Mesenteric fat pad (tissue), 1 donor: ENCODE data around the gene MT1H. TPM values are rescaled to one million over a fixed set of nuclear protein-coding genes. Genes with fewer than 3 reads are reported as not detected.
A peak's percentile ranks its signal among the peaks of the same experiment; 100 is the strongest.

Source experiments
- DNase-seq: peaks from one replicate; pipeline ENCODE4 v3.0.0-alpha.2; 2020; ENCODE audit warnings: low spot score
- total RNA-seq: library from RNA; stranded (reverse); fragmentation: NEBNext Ultra II Directional; extraction: Animal tissue kit (Norgen Biotek cat#: 25700); gene quantifications from one replicate; pipeline ENCODE4 v1.2.1, GENCODE V29; 2021
- donor health status: DM: yes; HTN: yes; CAD: no.

MT1H gene
- total RNA-seq, 1 donor from 2014 or later: 0.58 TPM

DNA sequence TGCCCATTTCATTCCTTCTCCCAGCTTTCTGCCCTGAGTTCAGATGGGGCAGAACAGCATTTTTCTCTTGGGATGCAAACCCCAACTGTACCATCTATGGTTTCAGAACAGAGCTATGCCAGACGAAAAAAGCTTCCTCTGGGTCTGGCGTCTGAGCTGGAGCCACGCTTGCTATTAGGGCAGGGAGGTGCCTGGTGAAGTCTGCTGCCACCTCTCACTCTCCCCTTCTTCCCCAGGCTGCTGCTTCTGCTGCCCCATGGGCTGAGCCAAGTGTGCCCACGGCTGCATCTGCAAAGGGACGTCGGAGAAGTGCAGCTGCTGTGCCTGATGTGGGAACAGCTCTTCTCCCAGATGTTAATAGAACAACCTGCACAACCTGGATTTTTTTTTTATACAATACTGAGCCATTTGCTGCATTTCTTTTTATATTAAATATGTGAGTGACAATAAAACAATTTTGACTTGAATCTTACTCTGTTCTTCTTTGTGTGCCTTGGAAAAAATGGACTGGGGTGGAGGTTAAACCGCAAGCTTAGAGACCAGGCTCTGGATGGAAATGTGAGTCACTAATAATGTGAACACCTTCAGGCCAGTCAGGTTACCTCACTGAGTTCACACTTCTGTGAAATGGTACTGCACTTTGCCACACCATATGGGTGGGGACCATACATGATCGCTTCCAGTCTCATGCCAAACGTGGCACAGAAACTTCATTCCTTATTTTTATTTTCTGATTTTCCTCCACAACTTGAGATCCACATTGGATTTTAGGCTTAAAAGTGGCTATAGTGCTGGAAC lies 32.8 kb upstream of the MT1H start:
- DNase-seq: no peak

DNA sequence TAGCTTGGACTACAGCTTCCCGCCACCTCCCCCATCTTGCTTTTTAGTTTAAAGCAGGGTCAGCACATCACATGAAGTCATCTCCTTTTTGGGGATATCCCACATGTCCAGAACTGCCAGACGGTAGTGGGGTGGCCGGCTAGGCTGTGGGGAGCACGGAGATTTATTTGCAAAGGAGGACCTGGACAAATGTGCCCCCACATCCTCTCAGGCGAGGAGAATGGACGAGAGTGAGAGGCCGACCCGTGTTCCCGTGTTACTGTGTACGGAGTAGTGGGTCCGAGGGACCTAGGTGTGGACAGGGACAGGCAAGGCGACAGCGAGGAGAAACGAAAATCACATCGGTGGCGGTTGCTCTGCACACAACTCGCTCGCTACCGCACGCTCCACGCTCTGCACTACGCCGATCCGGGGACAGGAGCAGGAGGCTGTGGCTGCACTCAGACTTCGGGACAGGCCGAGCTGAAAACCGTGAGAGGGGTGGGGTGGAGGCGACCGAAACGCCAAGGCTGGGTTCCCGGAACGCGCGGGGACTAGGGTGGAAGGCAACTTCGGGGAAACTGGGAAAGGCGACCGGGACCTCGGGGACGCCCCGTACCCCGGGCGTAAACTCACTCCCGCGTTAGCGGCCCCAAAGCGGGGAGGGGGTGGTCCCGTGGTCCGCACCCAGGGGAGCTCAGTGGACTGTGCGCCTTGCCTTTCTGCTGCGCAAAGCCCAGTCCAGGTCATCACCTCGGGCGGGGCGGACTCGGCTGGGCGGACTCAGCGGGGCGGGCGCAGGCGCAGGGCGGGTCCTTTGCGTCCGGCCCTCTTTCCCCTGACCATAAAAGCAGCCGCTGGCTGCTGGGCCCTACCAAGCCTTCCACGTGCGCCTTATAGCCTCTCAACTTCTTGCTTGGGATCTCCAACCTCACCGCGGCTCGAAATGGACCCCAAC lies 31.5 kb upstream of the MT1H start, which contains the start of gene MT1A:
TSS of gene MT1A (plus strand) at position 853 of the 937 bp plus-strand sequence. CDS start at position 926, 73 bp downstream.
- DNase-seq: peak; percentile 95

DNA sequence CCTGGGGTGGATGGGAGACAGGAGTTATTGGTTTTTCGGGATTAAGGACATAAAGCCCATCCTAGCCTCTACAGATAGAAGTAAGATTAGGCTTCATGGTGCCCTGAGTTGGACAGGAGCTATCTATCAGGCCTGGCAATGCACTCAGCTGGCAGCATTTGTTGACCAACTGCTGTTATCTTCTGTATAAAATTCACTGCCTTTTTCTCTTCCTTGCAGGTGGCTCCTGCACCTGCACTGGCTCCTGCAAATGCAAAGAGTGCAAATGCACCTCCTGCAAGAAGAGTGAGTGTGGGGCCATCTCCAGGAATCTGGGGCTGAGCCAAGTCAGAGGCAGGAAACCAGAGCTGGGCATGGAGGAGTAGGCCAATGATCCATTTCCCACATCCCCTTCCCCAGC lies 30.6 kb upstream of the MT1H start:
- DNase-seq: no peak

DNA sequence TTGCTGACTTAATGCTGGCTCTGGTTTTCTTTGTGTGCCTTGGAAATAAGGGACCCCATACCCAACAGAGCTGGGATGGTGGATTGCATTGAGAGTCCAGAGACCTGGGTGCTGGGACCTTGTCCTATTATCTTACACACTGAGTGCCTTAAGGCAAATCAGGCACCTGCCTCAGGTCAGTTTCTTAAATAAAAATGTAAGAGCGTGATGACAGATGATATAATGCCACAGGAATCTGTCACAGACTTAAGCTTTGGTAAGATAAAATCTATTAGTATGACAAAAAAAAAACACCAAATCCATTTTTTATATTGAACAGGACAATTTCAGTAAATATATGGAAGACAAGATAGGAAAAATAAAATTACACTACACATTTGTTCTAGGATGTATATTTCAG lies 29.5 kb upstream of the MT1H start:
- DNase-seq: no peak

DNA sequence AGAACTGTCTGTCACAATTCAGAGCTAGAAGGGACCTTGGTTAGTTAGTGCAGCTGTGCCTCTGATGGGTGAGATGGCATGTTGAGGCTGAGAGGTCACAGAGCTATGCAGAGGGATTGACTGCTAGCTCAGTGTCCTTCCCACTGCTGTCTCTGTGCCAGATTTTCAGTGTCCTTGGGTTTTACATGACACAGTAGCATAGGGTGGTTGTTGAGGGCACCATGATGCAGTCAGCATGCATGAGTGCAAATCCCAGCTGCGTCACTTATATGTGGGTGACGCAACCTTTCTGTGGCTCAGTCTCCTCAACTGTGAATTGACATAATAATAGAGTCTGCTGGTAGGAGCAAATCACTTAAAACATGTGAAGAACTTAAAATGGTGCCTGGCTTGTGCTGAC lies 28.4 kb upstream of the MT1H start:
- DNase-seq: no peak

DNA sequence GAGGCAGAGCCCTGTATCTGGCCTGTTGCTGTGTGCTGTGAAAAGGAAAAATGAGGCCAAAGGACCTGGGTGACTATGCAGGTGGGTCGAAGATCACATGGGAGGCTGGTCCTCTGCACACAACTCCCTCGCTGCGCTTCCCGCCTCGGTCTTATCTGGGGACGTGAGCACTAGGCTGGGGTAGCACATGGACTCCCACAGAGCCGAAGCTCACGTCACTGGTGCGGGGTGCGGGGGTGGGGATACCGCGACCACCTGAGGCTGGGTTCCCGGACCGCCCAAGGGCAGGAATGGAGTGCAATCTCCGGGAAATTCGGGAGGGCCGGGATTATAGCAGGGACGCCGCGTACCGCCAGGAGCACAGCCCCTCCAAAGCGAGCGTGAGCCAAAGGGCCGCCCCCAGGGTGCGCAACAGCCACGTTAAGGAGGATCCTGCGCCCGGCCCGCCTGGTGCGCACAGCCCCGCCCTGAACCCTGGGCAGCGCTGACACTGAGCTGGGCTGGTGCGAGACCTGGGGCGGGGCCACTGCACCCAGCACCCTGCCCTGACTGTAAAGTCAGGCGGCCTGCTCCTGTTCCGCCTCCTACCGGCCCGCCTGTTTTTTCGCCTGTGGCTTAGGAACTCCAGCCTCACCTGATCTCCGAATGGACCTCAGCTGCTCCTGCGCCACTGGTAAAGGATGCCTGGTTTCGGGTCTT lies 26.4 kb upstream of the MT1H start:
- peak; percentile 92 for DNase-seq

DNA sequence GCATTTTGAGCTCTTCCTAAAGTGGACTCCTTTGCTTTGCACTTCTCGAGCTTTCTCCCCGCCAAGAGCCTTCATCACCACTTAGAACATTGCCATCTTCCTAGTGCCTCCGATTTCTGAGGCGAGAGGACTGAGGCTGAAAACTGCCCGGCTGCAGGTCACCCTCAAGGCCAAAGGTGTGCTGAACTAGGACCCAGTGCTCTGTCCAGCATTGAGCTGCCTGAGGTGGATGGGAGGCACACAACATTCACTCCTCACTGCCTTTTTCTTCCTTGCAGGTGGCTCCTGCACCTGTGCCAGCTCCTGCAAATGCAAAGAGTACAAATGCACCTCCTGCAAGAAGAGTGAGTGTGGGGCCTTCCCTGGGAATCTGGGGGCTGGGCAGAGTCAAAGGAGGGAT lies 25.8 kb upstream of the MT1H start:
- DNase-seq: no peak

DNA sequence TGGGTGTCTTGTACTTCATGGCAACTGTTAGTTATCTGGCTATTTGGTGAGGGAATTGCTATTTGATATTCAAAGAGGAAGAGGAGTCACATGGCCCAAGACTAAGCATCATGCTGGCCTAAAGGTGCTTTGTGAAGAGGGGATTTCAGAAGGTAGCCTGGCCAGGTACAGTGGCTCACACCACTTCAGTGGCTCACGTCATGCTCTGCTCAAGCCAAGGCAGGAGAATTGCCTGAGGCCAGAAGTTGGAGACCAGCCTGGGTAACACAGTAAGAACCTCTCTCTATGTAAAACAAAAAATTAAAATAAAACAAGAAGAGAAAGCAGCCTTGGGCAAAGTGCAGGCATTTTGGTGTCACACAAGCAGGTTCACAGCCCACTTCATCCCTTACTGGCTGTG lies 24.3 kb upstream of the MT1H start:
- DNase-seq: no peak

DNA sequence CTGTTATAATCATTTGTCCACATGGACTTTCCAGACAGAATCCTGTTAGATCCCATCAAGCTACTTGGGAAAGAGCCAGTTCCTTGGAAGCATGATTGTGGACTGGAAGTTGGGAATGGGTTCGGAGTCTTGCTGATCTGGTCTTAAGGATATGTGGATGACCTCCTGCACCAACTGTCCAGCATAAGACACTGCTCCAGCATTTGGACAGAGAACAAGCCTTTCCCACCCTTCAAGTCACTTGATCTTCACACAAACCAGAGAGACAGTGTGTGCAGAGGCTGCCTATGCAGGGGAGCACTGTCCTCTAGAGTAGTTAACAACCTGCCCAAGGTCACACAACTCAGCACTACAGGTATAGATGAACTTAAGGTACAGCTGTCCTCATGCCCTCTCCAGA lies 23.8 kb upstream of the MT1H start:
- no peak for DNase-seq

DNA sequence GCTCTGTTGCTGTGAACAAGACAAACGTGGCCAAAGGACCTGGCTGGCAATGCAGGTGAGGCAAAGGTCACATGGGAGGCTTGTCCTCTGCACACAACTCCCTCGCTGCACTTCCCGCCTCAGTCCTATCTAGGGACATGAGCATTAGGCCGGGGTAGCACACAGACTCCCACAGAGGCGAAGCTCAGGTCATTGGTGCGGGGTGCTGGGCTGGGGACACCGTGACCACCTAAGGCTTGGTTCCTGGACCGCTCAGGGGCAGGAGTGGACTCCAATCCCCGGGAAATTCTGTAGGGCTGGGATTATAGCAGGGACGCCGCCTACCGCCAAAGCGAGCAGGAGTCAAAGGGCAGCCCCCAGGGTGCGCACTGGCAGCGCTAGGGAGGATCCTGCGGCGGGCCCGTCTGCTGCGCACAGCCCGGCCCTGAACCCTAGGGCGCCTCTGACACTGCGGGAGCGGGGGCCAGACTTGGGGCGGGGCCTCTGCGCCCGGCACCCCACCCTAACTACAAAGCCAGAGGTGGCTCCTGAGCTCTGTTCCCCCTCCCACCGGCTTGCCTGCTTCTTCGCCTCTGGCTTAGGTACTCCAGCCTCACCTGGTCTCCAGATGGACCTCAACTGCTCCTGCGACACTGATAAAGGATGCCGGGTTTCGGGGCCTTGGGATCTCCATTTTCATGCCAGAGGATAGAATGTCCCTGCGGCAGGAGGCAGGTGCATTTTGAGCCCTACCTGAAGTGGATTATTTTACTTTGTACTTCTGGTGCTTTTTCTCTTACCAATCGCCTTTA lies 21.8 kb upstream of the MT1H start:
- no peak for DNase-seq

DNA sequence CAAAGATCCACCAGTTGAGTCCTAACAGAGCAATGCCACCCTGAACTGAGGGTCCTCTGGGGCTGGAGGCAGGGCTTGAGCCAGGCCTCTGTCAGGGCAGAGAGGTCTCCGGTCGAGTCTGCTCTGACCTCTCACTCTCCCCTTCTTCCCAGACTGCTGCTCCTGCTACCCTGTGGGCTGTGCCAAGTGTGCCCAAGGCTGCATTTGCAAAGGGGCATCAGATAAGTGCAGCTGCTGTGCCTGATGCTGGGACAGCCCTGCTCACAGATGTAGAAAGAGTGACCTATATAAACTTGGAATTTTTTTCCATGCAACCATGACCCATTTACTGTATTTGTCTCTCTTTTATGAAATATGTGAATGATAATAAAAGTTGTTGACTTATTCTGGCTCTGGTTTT lies 20.3 kb upstream of the MT1H start:
- no peak for DNase-seq

DNA sequence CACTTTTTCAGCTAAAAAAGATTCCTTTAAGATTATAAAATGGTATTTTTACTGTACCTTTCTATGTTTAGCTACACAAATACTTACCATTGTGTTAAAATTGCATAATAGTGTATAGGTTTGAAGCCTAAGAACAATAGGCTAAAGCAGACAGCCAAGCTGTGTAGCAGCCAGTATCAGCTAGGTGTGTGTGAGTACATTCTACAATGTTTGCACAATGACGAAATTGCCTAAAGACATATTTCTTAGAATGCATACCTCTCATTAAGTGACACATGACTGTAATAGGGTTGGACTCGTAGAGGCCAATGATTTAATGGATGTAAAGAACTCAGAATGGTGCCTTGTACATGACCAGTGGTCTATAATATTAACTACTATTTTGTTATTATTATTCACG lies 19.8 kb upstream of the MT1H start:
- no peak for DNase-seq

DNA sequence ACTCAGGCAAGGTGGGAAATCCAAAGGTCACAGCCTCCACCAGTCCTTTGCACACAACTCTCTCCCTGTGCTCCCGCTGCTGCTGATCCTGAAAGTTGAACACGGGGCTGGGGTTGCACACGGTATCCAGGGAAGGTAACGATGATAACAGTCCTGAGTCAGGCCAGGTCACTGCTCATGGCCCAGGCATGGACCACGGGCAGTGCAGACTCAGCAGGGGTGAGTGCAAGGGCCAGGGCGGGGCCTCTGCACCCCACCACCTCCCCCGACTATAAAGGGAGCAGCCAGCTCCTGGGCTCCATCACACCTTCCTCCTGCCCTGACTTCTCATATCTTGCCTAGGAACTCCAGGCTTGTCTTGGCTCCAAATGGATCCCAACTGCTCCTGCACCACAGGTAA lies 18.0 kb upstream of the MT1H start, which contains the start of gene MT1B:
TSS of gene MT1B (plus strand) at position 301 of the 400 bp plus-strand sequence. CDS start at position 369, 68 bp downstream.
- no peak for DNase-seq

DNA sequence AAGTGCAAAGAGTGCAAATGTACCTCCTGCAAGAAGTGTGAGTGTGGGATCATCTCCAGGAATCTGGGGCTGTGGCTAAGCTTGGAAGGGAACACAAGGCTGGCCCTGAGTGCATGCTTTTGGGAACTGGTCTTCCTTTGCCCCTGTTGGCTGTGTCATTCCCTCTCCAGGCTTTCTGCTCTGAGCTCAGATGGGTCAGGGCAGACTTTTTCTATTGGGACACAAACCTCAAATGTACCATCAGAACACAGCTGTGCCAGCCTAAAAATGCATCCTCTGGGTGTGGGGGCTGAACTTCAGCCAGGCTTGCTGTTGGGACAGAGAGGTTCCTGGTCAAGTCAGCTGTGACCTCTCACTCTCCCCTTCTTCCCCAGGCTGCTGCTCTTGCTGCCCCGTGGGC lies 17.0 kb upstream of the MT1H start:
- DNase-seq: no peak

DNA sequence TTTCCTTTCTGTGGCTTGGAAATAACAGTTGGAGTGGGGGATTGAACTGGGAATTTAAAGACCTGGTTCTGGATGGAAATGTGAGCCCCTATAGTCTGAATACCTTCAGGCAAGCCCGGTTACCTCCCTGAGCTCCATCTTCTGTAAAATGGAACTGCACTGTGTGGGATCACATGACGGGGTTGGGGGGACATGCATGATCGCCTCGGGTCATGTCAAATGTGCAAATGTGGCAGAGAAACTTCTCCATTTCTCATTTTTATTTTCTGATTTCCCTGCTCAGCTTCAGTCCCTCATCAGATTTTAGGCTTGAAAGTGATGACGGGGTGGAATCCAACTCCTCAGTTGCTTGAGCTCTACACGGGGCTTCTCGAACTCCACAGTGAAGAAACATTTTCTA lies 16.4 kb upstream of the MT1H start:
- DNase-seq: no peak

DNA sequence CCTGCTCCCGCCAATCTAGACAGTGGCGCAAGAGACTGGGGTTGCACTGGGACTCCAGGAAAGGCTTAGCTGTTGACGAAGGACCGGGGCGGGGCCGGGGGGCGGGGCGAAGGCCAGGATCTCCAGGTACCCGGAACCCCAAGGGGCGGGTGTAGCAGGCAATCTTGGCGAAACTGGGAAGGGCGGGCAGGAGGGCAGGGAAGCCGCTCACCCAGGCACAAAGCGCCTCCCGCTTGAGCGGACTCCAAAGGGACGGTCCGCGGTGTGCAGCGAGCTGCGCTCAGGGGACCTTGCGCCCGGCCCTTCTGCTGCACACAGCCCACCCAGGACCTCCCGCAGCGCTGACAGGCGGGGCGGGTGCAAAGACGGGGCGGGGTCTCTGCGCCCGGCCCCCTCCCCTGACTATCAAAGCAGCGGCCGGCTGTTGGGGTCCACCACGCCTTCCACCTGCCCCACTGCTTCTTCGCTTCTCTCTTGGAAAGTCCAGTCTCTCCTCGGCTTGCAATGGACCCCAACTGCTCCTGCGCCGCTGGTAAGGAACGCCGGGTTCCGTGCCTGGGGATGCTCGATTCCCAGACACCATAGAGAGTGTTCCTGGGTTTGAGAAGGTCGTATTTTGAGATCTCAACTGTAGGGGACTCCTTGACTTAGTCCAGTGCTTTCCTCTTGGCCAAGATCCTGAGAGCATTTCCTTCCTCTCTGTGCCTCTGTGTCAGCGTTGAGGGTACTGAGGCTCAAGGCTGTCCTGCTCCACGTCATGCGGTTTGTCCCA lies 11.9 kb upstream of the MT1H start, which contains the start of gene MT1F:
TSS of gene MT1F (plus strand) at position 405 of the 772 bp plus-strand sequence. CDS start at position 505, 100 bp downstream.
- no peak for DNase-seq

DNA sequence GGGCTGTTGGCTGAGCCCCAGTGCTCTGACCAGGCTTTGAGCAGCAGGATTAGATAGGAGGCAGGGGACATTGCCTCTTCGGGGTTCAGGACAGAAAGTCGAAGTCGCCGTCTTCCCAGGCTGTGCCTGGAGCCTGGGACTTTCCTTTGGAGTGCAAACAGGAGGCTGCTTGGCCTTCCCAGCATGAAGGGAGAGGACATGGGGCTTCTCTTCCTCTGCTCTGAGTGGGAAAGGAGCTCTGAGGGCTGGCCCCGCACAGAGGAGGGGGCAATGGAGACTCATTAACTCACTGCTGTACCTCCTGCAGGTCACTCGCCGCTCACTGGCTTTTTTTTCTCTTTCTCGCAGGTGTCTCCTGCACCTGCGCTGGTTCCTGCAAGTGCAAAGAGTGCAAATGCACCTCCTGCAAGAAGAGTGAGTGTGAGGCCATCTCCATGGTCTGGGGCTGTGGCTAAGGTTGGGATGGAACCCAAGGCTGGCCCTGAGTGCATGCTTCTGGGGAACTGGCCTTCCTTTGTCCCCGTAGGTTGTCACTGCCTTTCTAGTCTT lies 11.2 kb upstream of the MT1H start:
- DNase-seq: no peak

DNA sequence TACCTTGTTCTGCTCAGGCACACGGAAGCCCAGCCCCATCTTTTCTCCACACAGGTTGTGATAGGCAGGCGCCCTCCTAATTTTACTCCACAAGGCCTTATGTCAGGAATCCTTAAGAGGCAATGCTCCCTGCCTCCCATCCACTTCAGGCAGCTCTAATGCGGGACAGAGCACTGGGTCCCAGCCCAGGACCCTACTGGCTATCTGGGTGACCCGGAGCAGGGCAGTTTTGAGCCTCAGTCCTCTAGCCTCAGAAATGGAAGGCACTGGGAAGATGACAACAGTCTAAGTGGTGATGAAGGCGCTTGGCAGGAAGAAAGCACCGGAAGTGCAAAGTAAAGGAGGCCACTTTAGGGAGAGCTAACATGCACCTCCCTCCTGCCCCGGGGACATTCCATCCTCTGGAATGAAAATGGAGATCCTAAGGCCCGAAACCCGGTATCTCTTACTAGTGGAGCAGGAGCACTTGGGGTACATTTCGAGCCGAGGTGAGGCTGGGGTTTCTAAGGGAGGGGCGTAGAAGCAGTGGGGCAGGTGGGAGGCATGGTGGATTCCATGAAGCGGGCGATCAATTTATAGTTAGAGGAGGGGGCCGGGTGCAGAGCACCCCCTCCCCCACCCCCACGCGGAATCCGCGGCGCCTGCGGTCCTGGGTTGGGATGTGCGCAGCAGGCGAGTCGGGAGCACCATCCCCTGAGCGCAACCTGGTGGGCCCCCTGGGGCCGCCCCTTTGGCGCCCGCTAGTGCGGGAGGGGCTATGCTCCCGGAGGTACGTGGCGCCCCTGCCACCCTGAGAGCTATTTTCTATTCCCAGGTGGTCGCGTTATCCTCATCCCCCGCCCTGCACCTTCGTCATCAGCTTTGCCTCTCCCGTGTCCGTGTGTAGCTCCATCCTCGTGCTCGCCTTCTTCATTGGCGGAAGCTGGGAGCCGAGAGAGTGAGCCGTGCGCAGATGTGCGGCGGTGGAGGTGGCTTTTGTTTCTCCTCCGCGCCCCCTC lies 7.0 kb upstream of the MT1H start:
- no peak for DNase-seq
